Measurements from ENCODE around the gene OXTR.

- TF ChIP-seq CTCF (IDR thresholded peaks at IDR 0.05) (no peak), POLR2A (IDR thresholded peaks at IDR 0.05) (no peak), POLR2AphosphoS5 (IDR thresholded peaks at IDR 0.05) (no peak)
Observed at GRCh38 chr3:8745619-8746370, 23.6 kb downstream of the OXTR start.
